K562 (cell line): ENCODE results near the gene BCAP31.

ENCODE experiments used
- JUNB ChIP-seq: fragments of 450-650 bp; formaldehyde crosslinking; conservative IDR thresholded peaks from 2 replicates; pipeline ENCODE4 v1.4.0; 2020; ENCODE audit warnings: mild to moderate bottlenecking
- MTF1 ChIP-seq: fragments of 250-450 bp; sonication (Bioruptor Pico); IDR thresholded peaks from 2 replicates; pipeline ENCODE4 v1.9.0; 2021; ENCODE audit warnings: moderate library complexity, mild to moderate bottlenecking, inconsistent platforms, borderline replicate concordance

GRCh38 chrX:153731845-153732215, 7.6 kb upstream of the BCAP31 start:
- TF ChIP-seq MTF1 (CRISPR knock-in tag) (no peak), JUNB (no peak)
